G401 (cell line): Measurements from ENCODE around the gene MYO5A. TPM values are rescaled to one million over a fixed set of nuclear protein-coding genes. Genes with fewer than 3 reads are reported as not detected.
"Not testable (repeated sequence)": the region's sequence is repeated elsewhere in the genome, so short reads cannot be mapped to it uniquely, and the experiment has no call there.

Experiments used
- DNase-seq: peaks from one replicate; pipeline ENCODE4 v3.0.0-alpha.2; 2015; ENCODE audit warnings: low spot score
- in situ Hi-C: cut with HindIII; loops from 2 replicates; pipeline ENCODE4 v1.10.0; 2016; ENCODE audit warnings: low sequenced_read_pairs, mixed read lengths
- total RNA-seq: library from RNA; depleted of rRNA; stranded (reverse); fragments of >200 nt; shearing (Covaris generic); gene quantifications from 2 replicates; pipeline ENCODE4 v1.2.3, GENCODE V29; 2014

Gene MYO5A
- total RNA-seq, 1 experiment from 2014 or later, result 10.0 TPM

- in situ Hi-C loops, result no loop called here
- DNase-seq, result no peak
Measured at GRCh38 chr15:52287114-52287513, 241.6 kb downstream of the MYO5A start.

GRCh38 chr15:52285941-52286340 lies 242.7 kb downstream of the MYO5A start:
- DNase-seq, in situ Hi-C loops: not testable (repeated sequence)

DNA sequence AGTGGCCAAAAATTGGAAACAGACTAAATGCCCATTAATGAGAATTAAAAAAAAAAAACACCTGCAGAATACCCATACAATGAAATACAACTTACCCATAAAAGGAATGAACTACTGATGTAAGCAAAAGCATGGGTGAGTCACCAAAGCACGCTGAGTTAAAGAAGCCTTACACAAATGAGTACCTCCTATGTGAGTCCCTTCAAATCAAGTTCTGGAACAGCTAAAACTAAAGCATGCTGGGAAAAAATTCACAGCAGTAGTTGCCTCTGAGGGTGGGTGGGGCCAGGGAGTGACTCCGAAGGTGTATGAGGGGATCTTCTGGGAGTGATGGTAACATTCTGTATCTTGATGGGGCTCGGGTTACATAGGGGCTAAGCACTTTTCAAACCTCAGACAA lies 244.5 kb downstream of the MYO5A start:
- in situ Hi-C loops, result no loop called here
- DNase-seq, result no peak

DNA sequence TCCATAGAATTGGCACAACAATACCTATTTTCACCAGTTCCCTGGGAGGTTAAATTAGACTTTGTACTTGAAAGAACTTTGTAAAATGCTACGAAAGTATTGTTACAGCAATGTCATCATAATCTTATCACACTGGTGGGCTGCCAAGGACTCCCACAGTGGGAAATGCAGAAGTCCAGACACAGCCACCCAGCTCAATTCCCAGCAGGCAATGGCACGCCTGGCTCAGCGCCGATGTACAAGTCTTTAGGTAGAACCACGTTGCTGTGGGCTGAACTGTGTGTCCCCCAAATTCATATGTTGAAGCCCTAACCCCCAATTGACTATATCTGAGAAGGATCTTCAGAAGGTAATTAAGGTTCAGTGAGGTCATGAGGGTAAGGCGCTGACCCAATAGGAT lies 245.4 kb downstream of the MYO5A start:
- in situ Hi-C loops, result no loop called here
- no peak for DNase-seq

DNA sequence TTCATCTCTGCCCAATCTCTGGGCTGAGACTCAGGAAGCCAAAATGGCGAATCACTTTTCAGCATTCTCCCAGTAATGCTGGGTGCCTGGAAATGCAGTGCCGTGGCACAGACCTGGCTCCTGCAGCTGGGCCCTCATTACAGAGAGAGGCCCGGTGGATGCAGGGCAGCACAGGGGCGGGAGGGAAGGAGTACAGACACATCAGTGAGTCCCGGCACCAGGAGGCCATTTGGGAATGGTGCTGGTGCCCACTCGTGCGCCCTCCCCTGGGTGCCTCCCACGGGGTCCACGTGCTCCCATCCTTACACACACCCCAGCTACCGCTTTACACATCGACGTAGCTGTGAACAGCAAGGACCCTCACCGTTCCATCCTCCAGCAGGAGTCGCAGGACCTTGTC lies 246.3 kb downstream of the MYO5A start:
- no peak for DNase-seq
- in situ Hi-C loops, result no loop called here

- peak; percentile 74 for DNase-seq
- in situ Hi-C loops, result no loop called here
Measured at GRCh38 chr15:52281085-52282035, 247.3 kb downstream of the MYO5A start.

GRCh38 chr15:52280326-52281084 lies 248.2 kb downstream of the MYO5A start:
- in situ Hi-C loops, result no loop called here
- DNase-seq, result no peak

DNA sequence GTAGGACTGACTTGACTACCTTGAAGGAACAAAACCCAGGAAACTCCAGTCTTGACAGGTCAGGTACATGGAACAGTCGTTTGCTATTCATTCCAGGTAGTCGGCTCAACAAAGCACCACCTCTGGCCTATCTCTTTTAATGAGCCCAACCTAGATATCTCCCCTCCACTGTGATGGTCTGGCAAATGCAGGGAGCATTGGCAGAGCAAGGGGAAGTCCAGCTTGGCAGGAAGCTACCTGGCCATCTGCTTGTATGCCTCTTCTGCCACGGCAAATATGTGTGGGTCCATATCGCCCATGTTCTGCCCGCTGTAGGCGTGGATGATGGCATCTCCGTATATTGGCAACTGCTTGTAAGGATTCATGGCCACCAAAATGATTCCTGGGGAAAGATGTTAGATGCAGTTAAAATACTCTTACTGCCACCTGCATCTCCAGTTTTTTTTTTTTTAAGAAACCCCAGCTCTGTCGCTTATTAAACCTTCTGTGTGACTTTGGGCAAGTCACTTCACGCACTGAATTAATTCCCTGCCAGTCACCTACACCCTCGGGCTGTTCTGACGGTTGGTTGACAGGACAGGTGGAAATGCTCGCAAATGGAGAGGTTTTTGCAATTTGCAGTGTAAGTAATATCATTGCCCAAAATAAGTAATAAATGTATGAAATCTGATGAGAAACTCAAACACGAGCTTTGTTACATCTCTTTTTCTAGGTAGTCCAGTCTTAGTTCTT lies 249.9 kb downstream of the MYO5A start:
- in situ Hi-C loops, result no loop called here

GRCh38 chr15:52278135-52278534 lies 250.5 kb downstream of the MYO5A start:
- DNase-seq, result no peak
- in situ Hi-C loops, result no loop called here

More for the DNA sequence above, 249.9 kb downstream of the MYO5A start:
- peak; percentile 92 for DNase-seq

DNA sequence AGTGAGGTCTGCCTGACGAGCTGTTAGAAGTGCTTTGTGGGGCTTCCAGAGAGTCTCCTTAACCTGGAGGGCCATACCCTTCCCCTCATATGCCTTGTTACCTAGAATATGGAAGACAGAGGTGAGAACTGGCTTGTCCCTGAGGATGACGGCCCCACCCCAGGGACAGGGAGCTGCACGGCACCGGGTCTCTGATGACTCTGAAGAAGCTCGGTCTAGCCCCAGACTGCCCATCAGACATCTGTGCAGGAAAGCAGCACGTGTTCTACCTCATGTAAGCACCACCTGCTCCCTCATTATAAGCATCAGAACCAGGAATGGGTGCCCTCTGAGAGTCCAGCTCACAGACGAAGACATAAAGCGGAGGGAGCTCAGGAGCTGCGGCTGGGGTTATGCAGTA lies 251.1 kb downstream of the MYO5A start:
- in situ Hi-C loops, result no loop called here
- no peak for DNase-seq

- in situ Hi-C loops, result no loop called here
- peak; percentile 55 for DNase-seq
Measured at GRCh38 chr15:52276256-52276770, 252.4 kb downstream of the MYO5A start.

GRCh38 chr15:52263563-52264282 lies 265.0 kb downstream of the MYO5A start:
- no peak for DNase-seq
- in situ Hi-C loops, result no loop called here

DNA sequence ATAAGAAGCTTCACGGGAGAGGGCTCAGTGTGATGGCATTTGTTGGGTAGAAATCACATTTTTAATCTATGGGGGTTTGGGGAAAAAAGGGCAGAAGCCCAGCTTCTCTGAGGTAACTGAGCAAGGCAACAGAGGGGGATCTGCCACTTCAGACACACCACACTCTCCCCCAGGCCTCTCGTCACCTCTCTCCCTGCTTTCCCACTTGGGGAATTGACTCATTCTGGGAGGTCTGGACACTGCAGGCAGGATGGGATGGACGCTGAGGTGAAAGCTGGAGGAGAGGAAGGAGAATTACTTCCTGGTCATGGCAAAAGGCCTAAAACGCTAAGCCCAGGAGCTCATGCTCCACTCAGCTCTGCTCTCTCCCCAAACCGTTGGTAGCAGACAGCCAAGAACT lies 266.3 kb downstream of the MYO5A start:
- in situ Hi-C loops, result no loop called here
- DNase-seq, result no peak

- in situ Hi-C loops, result no loop called here
- DNase-seq, result peak; percentile 99
Measured at GRCh38 chr15:52261498-52262242, 267.0 kb downstream of the MYO5A start.

DNA sequence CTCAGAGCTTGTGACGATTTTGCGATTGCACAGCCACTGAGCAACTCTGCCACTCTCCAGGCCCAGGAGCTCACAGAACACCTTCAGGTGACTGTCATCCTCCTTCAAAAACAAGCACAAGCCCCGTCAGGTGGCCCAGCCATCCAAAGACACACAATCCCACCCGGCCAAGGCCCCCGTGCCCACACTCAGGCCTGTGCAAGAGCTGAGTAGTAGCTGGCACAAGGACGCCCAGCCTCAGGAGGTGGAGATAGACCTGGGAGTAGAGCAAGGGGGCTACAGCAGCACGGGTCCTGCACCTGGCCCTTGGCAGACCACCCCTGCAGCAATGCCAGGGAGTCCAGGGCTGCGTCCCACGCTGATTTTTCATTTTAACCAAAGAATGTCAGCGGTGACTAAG lies 267.7 kb downstream of the MYO5A start:
- no peak for DNase-seq
- in situ Hi-C loops, result no loop called here

DNA sequence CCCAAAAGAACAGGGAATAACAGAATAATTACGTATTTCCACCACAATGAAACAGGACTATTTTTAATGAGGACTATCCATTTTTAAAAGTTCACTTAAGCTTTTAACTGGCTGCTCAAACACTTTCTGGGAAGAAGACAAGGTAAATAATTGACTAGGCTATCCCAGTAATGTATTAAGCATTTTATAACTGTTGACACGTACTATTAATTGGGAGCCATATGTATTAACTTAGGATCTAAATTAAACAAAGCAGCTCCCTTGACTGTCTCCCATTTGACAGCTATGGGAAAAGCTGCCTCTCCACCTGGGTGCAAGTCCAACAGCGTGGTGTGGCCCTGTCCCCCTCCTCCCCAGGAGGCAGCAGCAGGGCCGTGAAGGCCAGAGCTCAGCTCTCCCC lies 269.2 kb downstream of the MYO5A start:
- no peak for DNase-seq
- in situ Hi-C loops, result no loop called here

DNA sequence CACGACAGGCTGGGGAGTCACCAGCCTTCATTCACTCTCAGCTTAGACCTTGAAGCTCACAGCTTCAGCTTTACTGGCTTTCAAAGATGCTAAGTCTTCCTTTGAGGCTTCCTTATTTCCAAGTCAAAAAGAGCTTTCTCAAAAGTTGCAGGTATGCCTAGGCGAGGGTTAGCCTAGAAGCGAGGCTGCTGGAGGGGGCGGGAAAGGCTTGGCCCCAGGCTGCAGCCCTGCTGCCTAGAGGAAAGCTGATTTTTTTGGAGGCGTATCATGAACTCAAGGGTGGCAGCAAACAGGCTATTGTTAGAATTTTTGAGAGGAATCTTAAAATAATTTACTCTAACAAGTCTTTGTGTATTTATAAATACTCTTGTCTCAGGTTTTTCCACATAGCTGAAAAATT lies 270.2 kb downstream of the MYO5A start:
- no peak for DNase-seq
- in situ Hi-C loops, result no loop called here

DNA sequence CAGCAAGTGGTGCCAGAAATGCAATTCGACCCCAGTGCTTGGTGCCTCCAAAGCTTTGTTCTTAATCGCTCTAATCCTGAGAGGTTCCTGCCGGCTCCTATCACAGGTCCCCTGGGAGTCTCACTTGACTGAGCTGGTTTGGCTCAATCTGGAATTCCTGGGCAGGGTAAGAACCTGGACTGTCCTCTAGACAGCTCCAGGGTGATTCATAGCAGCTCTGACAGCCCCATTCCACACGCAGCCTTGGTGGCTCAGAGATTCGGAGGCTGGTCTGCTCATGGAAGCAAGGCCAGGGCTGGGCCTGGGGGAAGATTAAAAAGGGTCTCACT lies 271.0 kb downstream of the MYO5A start:
- in situ Hi-C loops, result no loop called here
- no peak for DNase-seq
